CD4-positive, alpha-beta T cell (primary cell): ENCODE results near the gene TRPM1. TPM values are rescaled to one million over a fixed set of nuclear protein-coding genes. Genes with fewer than 3 reads are reported as not detected.

Experiments used
- ATAC-seq: fragments of 200-7000 bp; cut with Tn5 transposase; one replicate; pipeline ENCODE4 v1.10.0; 2022; ENCODE audit warnings: mild to moderate bottlenecking; ENCODE audit not compliant: poor library complexity
- CTCF ChIA-PET: fragments of 350-600 bp; sonication (Branson Sonifier 250); formaldehyde crosslinking; loops from one replicate; lab custom pipeline; 2021; ENCODE audit warnings: antibody characterized with exemption, inconsistent platforms; lab: Charles Lee
- POLR2A ChIA-PET: fragments of 350-600 bp; sonication (Branson Sonifier 250); formaldehyde crosslinking; loops from one replicate; lab custom pipeline; 2021; ENCODE audit warnings: antibody characterized with exemption, inconsistent platforms; lab: Charles Lee
- DNase-seq, 14 experiments: peaks; one replicate each; pipeline ENCODE4 v3.0.0-alpha.2; 2013 to 2020; ENCODE audit warnings: mixed read lengths in 2 of 14
- H3K27ac ChIP-seq, 2 donors: one replicate each; pipeline versions ENCODE4 v1.5.1 to v1.7.0; 2013; ENCODE audit warnings: low read length in 2 of 2, low read depth in 1 of 2, mild to moderate bottlenecking in 1 of 2
- H3K27me3 ChIP-seq, 2 experiments: 1 replicate in 1 of 2; 2 replicates in 1 of 2; pipeline versions ENCODE4 v1.6.1 to v1.7.0; 2013; ENCODE audit warnings: low read length in 2 of 2, control low read depth in 1 of 2, mild to moderate bottlenecking in 1 of 2, moderate library complexity in 1 of 2; ENCODE audit not compliant: insufficient read depth in 2 of 2, control insufficient read depth in 1 of 2
- H3K36me3 ChIP-seq: one replicate; pipeline ENCODE4 v1.6.1; 2013; ENCODE audit warnings: low read length, control low read depth; ENCODE audit not compliant: insufficient read depth
- H3K4me1 ChIP-seq: one replicate; pipeline ENCODE4 v1.6.1; 2013; ENCODE audit warnings: low read length, control low read depth; ENCODE audit not compliant: insufficient read depth
- H3K4me3 ChIP-seq: one replicate; pipeline ENCODE4 v1.5.1; 2013; ENCODE audit warnings: mild to moderate bottlenecking, low read length, moderate library complexity
- H3K9me3 ChIP-seq, 2 experiments: 1 replicate in 1 of 2; 2 replicates in 1 of 2; pipeline versions ENCODE4 v1.6.1 to v1.7.0; 2013; ENCODE audit warnings: low read length in 2 of 2, mild to moderate bottlenecking in 2 of 2, control low read depth in 1 of 2, moderate library complexity in 1 of 2; ENCODE audit not compliant: control insufficient read depth in 1 of 2, insufficient read depth in 1 of 2
- H3K27ac Mint-ChIP-seq: one replicate; pipeline ENCODE4 v1.8.0; 2020; ENCODE audit warnings: mixed read lengths
- H3K27me3 Mint-ChIP-seq: one replicate; pipeline ENCODE4 v1.8.0; 2021; ENCODE audit warnings: mixed read lengths
- H3K36me3 Mint-ChIP-seq: one replicate; pipeline ENCODE4 v1.8.0; 2021; ENCODE audit warnings: low read depth, mixed read lengths
- H3K4me1 Mint-ChIP-seq: one replicate; pipeline ENCODE4 v1.8.0; 2021; ENCODE audit warnings: low read depth, mixed read lengths
- H3K4me3 Mint-ChIP-seq: one replicate; pipeline ENCODE4 v1.8.0; 2020; ENCODE audit warnings: mild to moderate bottlenecking, mixed read lengths
- H3K9me3 Mint-ChIP-seq: one replicate; pipeline ENCODE4 v1.8.0; 2020; ENCODE audit warnings: mixed read lengths
- CTCF ChIP-seq: fragments of 200-600 bp; IDR thresholded peaks from one replicate; pipeline ENCODE4 v1.8.0; 2022; ENCODE audit warnings: antibody characterized with exemption, mild to moderate bottlenecking
- intact Hi-C, 2 experiments: fragments of 100-400 bp; cut with DNase I in 1 of 2; cut with micrococcal nuclease in 1 of 2; formaldehyde crosslinking; loops; one replicate each; pipeline versions ENCODE4 v1.15.1 to v1.9.0; 2023 to 2025; cut with DNase I, micrococcal nuclease
- total RNA-seq, 174 experiments: library from RNA in 2 of 174; stranded (reverse) in 2 of 174; gene quantifications; one replicate each; pipeline ENCODE4 v1.2.3 and lab custom pipeline; 2021 to 2026

Gene TRPM1
- total RNA-seq, 2 experiments from 2014 or later, result not detected

GRCh38 chr15:31100738-31101137, 787 bp downstream of the TRPM1 start:
- H3K9me3 ChIP-seq, result peaks cover 0 to 4% of the 10 kb centered on the region in 2 experiments
- DNase-seq (no peak), ATAC-seq (no peak)
- no peaks in the 10 kb centered on the region for H3K36me3 ChIP-seq
- H3K27me3 ChIP-seq, result no peaks in the 10 kb centered on the region
- intact Hi-C loops, result no loop called here
- Mint-ChIP-seq H3K4me3 (no peak overlapping the region), H3K9me3 (no peaks in the 10 kb centered on the region), H3K4me1 (no peaks in the 10 kb centered on the region), H3K27ac (no peak overlapping the region), H3K27me3 (no peaks in the 10 kb centered on the region), H3K36me3 (no peaks in the 10 kb centered on the region)
- H3K27ac ChIP-seq, result no peak overlapping the region
- ChIA-PET POLR2A (no interaction called here), CTCF (no interaction called here)
- H3K4me3 ChIP-seq, result no peak overlapping the region
- H3K4me1 ChIP-seq, result no peaks in the 10 kb centered on the region
- no peak for TF ChIP-seq CTCF

GRCh38 chr15:31098953-31099740, 2.4 kb downstream of the TRPM1 start:
- Histone ChIP-seq H3K36me3 (no peaks in the 10 kb centered on the region), H3K4me3 (no peak overlapping the region), H3K27me3 (no peaks in the 10 kb centered on the region), H3K4me1 (no peaks in the 10 kb centered on the region), H3K9me3 (peaks cover 0 to 4% of the 10 kb centered on the region in 2 experiments), H3K27ac (no peak overlapping the region)
- POLR2A ChIA-PET, result no interaction called here
- no peak for TF ChIP-seq CTCF
- Mint-ChIP-seq H3K4me3 (no peak overlapping the region), H3K36me3 (no peaks in the 10 kb centered on the region), H3K27me3 (no peaks in the 10 kb centered on the region), H3K4me1 (no peaks in the 10 kb centered on the region), H3K9me3 (no peaks in the 10 kb centered on the region), H3K27ac (no peak overlapping the region)
- DNase-seq (no peak), ATAC-seq (no peak)
- intact Hi-C loops, result loop anchor here in 1 of 2 experiments (5.0 kb wide), 1 partner anchor 48 kb away; no protein-coding TSS in a partner anchor
- CTCF ChIA-PET, result no interaction called here

- ChIA-PET CTCF (no interaction called here), POLR2A (no interaction called here)
- Mint-ChIP-seq H3K9me3 (no peaks in the 10 kb centered on the region), H3K4me3 (no peak overlapping the region), H3K27ac (no peak overlapping the region), H3K36me3 (no peaks in the 10 kb centered on the region), H3K4me1 (no peaks in the 10 kb centered on the region), H3K27me3 (no peaks in the 10 kb centered on the region)
- H3K36me3 ChIP-seq, result no peaks in the 10 kb centered on the region
- H3K9me3 ChIP-seq, result peaks cover 0 to 4% of the 10 kb centered on the region in 2 experiments
- H3K4me1 ChIP-seq, result no peaks in the 10 kb centered on the region
- H3K27me3 ChIP-seq, result no peaks in the 10 kb centered on the region
- ATAC-seq (no peak), DNase-seq (no peak)
- intact Hi-C loops, result loop anchor here in 1 of 2 experiments (5.0 kb wide), 1 partner anchor 49 kb away; no protein-coding TSS in a partner anchor
- no peak for TF ChIP-seq CTCF
- H3K4me3 ChIP-seq, result no peak overlapping the region
- no peak overlapping the region for H3K27ac ChIP-seq
These were observed 3.0 kb downstream of the TRPM1 start for GRCh38 chr15:31098491-31098917.
